GM13976 (cell line): ENCODE results near the gene NEDD8.

Source experiments
- DNase-seq: peaks from one replicate; pipeline ENCODE4 v3.0.0; 2012; ENCODE audit warnings: low spot score
- CTCF ChIP-seq: IDR thresholded peaks from 2 replicates; pipeline ENCODE4 v1.5.1; 2012; ENCODE audit warnings: borderline replicate concordance, mild to moderate bottlenecking; ENCODE audit not compliant: insufficient read depth; ENCODE audit errors: extremely low read depth, missing control alignments, control extremely low read depth
- in situ Hi-C: fragments of 300-500 bp; cut with MboI; formaldehyde crosslinking; loops from one replicate; pipeline ENCODE4 v1.12.0; 2022; ENCODE audit warnings: low sequenced_read_pairs, mixed read lengths, inconsistent platforms; ENCODE audit not compliant: unreplicated experiment

Gene NEDD8

GRCh38 chr14:24213866-24214662 lies 18.1 kb downstream of the NEDD8 start:
- no peak for TF ChIP-seq CTCF
- DNase-seq = no peak
- in situ Hi-C loops = no loop called here

- no peak for TF ChIP-seq CTCF
- in situ Hi-C loops = no loop called here
These were observed 19.0 kb downstream of the NEDD8 start, which contains the start of gene CHMP4A for GRCh38 chr14:24212924-24213865. Gene CHMP4A, minus strand, starts transcription at chr14:24213488. Its CDS starts 49 bp downstream, at chr14:24213439.

GRCh38 chr14:24211311-24211710 lies 20.9 kb downstream of the NEDD8 start:
- DNase-seq = no peak
- in situ Hi-C loops = no loop called here
- no peak for TF ChIP-seq CTCF

More at GRCh38 chr14:24212924-24213865, 19.0 kb downstream of the NEDD8 start, which contains the start of gene CHMP4A:
- DNase-seq = peak; percentile 97

- DNase-seq = no peak
- in situ Hi-C loops = no loop called here
- TF ChIP-seq CTCF = no peak
These were observed 24.5 kb downstream of the NEDD8 start for GRCh38 chr14:24207625-24208024.

GRCh38 chr14:24207104-24207551 lies 25.0 kb downstream of the NEDD8 start:
- TF ChIP-seq CTCF = no peak
- in situ Hi-C loops = no loop called here
- DNase-seq = no peak
